Liver (tissue), 9 donors: ENCODE measurements around the gene DNAJC5G. TPM values are rescaled to one million over a fixed set of nuclear protein-coding genes. Genes with fewer than 3 reads are reported as not detected.

Experiments used
- DNase-seq: peaks from one replicate; pipeline ENCODE4 v3.0.0-alpha.2; 2017; ENCODE audit warnings: low spot score
- H3K27ac ChIP-seq, 2 donors: one replicate each; pipeline ENCODE4 v1.7.0; 2013; ENCODE audit warnings: inconsistent platforms in 2 of 2, low read length in 2 of 2, control low read depth in 1 of 2, low read depth in 1 of 2, mild to moderate bottlenecking in 1 of 2
- H3K27me3 ChIP-seq, 4 donors: one replicate each; pipeline versions ENCODE4 v1.6.1 to v1.7.0; 2013; ENCODE audit warnings: low read length in 3 of 4, inconsistent platforms in 1 of 4, mild to moderate bottlenecking in 1 of 4, moderate library complexity in 1 of 4; ENCODE audit not compliant: control insufficient read depth in 4 of 4, insufficient read depth in 4 of 4
- H3K36me3 ChIP-seq, 4 donors: one replicate each; pipeline versions ENCODE4 v1.6.1 to v1.7.0; 2013; ENCODE audit warnings: low read length in 3 of 4, mild to moderate bottlenecking in 3 of 4, low read depth in 1 of 4, moderate library complexity in 1 of 4; ENCODE audit not compliant: control insufficient read depth in 4 of 4, insufficient read depth in 3 of 4
- H3K4me1 ChIP-seq, 4 donors: one replicate each; pipeline versions ENCODE4 v1.6.1 to v1.7.0; 2013; ENCODE audit warnings: low read length in 3 of 4, mild to moderate bottlenecking in 3 of 4, moderate library complexity in 1 of 4; ENCODE audit not compliant: control insufficient read depth in 4 of 4, insufficient read depth in 4 of 4
- H3K4me3 ChIP-seq, 3 donors: one replicate each; pipeline versions ENCODE4 v1.6.1 to v1.7.0; 2013; ENCODE audit warnings: low read length in 3 of 3, control low read depth in 1 of 3, low read depth in 1 of 3, mild to moderate bottlenecking in 1 of 3
- H3K9ac ChIP-seq, 2 donors: one replicate each; pipeline ENCODE4 v1.7.0; 2013; ENCODE audit warnings: low read length in 2 of 2, mild to moderate bottlenecking in 2 of 2, moderate library complexity in 2 of 2, control low read depth in 1 of 2, low read depth in 1 of 2
- H3K9me3 ChIP-seq, 4 donors: one replicate each; pipeline versions ENCODE4 v1.6.1 to v1.7.0; 2013; ENCODE audit warnings: low read length in 3 of 4; ENCODE audit not compliant: control insufficient read depth in 4 of 4
- ATF3 ChIP-seq: IDR thresholded peaks from 2 replicates; pipeline ENCODE4 v1.6.1; 2016; ENCODE audit warnings: antibody characterized with exemption
- CTCF ChIP-seq: fragments of 150-350 bp; IDR thresholded peaks from 2 replicates; pipeline ENCODE4 v1.5.1; 2017; ENCODE audit warnings: improper control_type of control experiment, low read depth, low read length; ENCODE audit not compliant: missing input control
- EGR1 ChIP-seq, 2 donors: IDR thresholded peaks; 2 replicates each; pipeline ENCODE4 v1.6.1; 2016 to 2018; ENCODE audit warnings: antibody characterized with exemption in 2 of 2, low read depth in 2 of 2
- FOXA1 ChIP-seq: IDR thresholded peaks from 2 replicates; pipeline ENCODE4 v1.6.1; 2016; ENCODE audit warnings: antibody characterized with exemption
- FOXA2 ChIP-seq: IDR thresholded peaks from 2 replicates; pipeline ENCODE4 v1.6.1; 2016; ENCODE audit warnings: antibody characterized with exemption
- GABPA ChIP-seq, 2 donors: IDR thresholded peaks in 1 of 2; conservative IDR thresholded peaks in 1 of 2; 2 replicates each; pipeline ENCODE4 v1.6.1; 2016; ENCODE audit warnings: antibody characterized with exemption in 2 of 2, mild to moderate bottlenecking in 1 of 2, moderate library complexity in 1 of 2
- HNF4A ChIP-seq, 2 donors: conservative IDR thresholded peaks; 2 replicates each; pipeline ENCODE4 v1.6.1; 2016; ENCODE audit warnings: antibody characterized with exemption in 2 of 2, mild to moderate bottlenecking in 2 of 2
- HNF4G ChIP-seq: IDR thresholded peaks from 2 replicates; pipeline ENCODE4 v1.6.1; 2016; ENCODE audit warnings: antibody characterized with exemption
- JUND ChIP-seq, 2 donors: IDR thresholded peaks; 2 replicates each; pipeline ENCODE4 v1.6.1; 2016; ENCODE audit warnings: antibody characterized with exemption in 2 of 2
- MAX ChIP-seq: IDR thresholded peaks from 2 replicates; pipeline ENCODE4 v1.6.1; 2016; ENCODE audit warnings: antibody characterized with exemption
- NR2F2 ChIP-seq: IDR thresholded peaks from 2 replicates; pipeline ENCODE4 v1.6.1; 2016; ENCODE audit warnings: antibody characterized with exemption
- RAD21 ChIP-seq, 2 donors: IDR thresholded peaks; 2 replicates each; pipeline ENCODE4 v1.6.1; 2016; ENCODE audit warnings: antibody characterized with exemption in 2 of 2, mild to moderate bottlenecking in 2 of 2
- REST ChIP-seq: IDR thresholded peaks from 2 replicates; pipeline ENCODE4 v1.6.1; 2016; ENCODE audit warnings: antibody characterized with exemption, mild to moderate bottlenecking
- RXRA ChIP-seq, 2 donors: IDR thresholded peaks; 2 replicates each; pipeline ENCODE4 v1.6.1; 2017 to 2018; ENCODE audit warnings: antibody characterized with exemption in 2 of 2, mild to moderate bottlenecking in 1 of 2
- SP1 ChIP-seq: IDR thresholded peaks from 2 replicates; pipeline ENCODE4 v1.6.1; 2018; ENCODE audit warnings: antibody characterized with exemption, mild to moderate bottlenecking
- TAF1 ChIP-seq: conservative IDR thresholded peaks from 2 replicates; pipeline ENCODE4 v1.6.1; 2016; ENCODE audit warnings: antibody characterized with exemption, mild to moderate bottlenecking
- YY1 ChIP-seq: IDR thresholded peaks from 2 replicates; pipeline ENCODE4 v1.6.1; 2016; ENCODE audit warnings: antibody characterized with exemption, mild to moderate bottlenecking
- ZBTB33 ChIP-seq: IDR thresholded peaks from 2 replicates; pipeline ENCODE4 v1.6.1; 2016; ENCODE audit warnings: antibody characterized with exemption
- WGBS: extraction: QIAGEN DNeasy Blood & Tissue Kit; methylation state at CpG from one replicate; pipeline ENCODE4 v1.1.7; 2013; 5-methylcytosine and 5-hydroxymethylcytosine counted together
- polyA plus RNA-seq, 2 donors: library from polyadenylated mRNA; stranded (reverse) in 1 of 2; unstranded in 1 of 2; fragments of 200-250 nt in 1 of 2; fragments of >200 nt in 1 of 2; fragmentation: Nextera tagmentation in 1 of 2; extraction: Ambion mirVana in 1 of 2; gene quantifications; one replicate each; pipeline versions ENCODE4 v1.2.1 to v1.2.3, GENCODE V29; 2013 to 2015
- total RNA-seq, 2 donors: library from RNA; depleted of rRNA; stranded (reverse); fragments of >200 nt; gene quantifications; one replicate each; pipeline ENCODE4 v1.2.3, GENCODE V29; 2014
- donor health status: healthy.
- donor health status: healthy.
- donor health status: healthy.
- donor health status: healthy.
- donor health status: healthy.

The DNAJC5G gene
- total and polyA plus RNA-seq, 4 donors, result not detected

- TF ChIP-seq REST, result no peak
- TF ChIP-seq RXRA (IDR thresholded peaks at IDR 0.05), result no peak
- no peak for TF ChIP-seq HNF4A (conservative IDR thresholded peaks at IDR 0.05)
These were observed 13.3 kb upstream of the DNAJC5G start (continued) for GRCh38 chr2:27261926-27262298.

- peaks cover 0 to 24% (median 4%) of the 10 kb centered on the region in 4 donors for H3K27me3 ChIP-seq
These were observed 12.6 kb upstream of the DNAJC5G start, which contains the start of gene SLC30A3 for GRCh38 chr2:27262379-27263286. Gene SLC30A3, minus strand, starts transcription at chr2:27263047. Its CDS starts 141 bp downstream, at chr2:27262906.

More at GRCh38 chr2:27262379-27263286, 12.6 kb upstream of the DNAJC5G start, which contains the start of gene SLC30A3:
- DNase-seq, result peak; percentile 63
- H3K27ac ChIP-seq, result no peak within 1 kb of the TSS
- H3K36me3 ChIP-seq, result no peaks in the 10 kb centered on the region
- WGBS, result 3% methylated on average over 96 of the region's 96 CpGs
- peaks cover 10 to 35% (median 22%) of the 10 kb centered on the region in 4 donors for H3K4me1 ChIP-seq
- H3K9me3 ChIP-seq, result no peaks in the 10 kb centered on the region
- peak within 1 kb of the TSS; percentile 3 to 49 (median 25) for H3K4me3 ChIP-seq
- H3K9ac ChIP-seq, result no peak within 1 kb of the TSS
- TF ChIP-seq RXRA (IDR thresholded peaks at IDR 0.05) (no peak), ATF3 (no peak), HNF4A (conservative IDR thresholded peaks at IDR 0.05) (no peak), TAF1 (no peak), JUND (IDR thresholded peaks at IDR 0.05) (no peak), SP1 (no peak), YY1 (no peak), NR2F2 (no peak), FOXA1 (no peak), HNF4G (no peak), MAX (no peak), RAD21 (IDR thresholded peaks at IDR 0.05) (no peak), FOXA2 (no peak), GABPA (IDR thresholded peaks at IDR 0.05 in 1 of 2, conservative IDR thresholded peaks at IDR 0.05 in 1 of 2) (no peak), EGR1 (IDR thresholded peaks at IDR 0.05; ENCODE audit: low read depth in 2 of 2) (no peak), CTCF (no peak), ZBTB33 (no peak)
